HCT116 (cell line): ENCODE results near the gene DNASE2. TPM values are rescaled to one million over a fixed set of nuclear protein-coding genes. Genes with fewer than 3 reads are reported as not detected.

Source experiments
- ATAC-seq: fragments of 200-7000 bp; cut with Tn5 transposase; 2 replicates; pipeline ENCODE4 v1.9.1; 2020; ENCODE audit warnings: mild to moderate bottlenecking, moderate library complexity
- BruUV-seq: library from RNA; stranded (reverse); fragments of 400-500 nt; replicated peaks from 2 replicates; lab custom pipeline; 2021; lab: Mats Ljungman, UMichigan
- CTCF ChIA-PET: fragments of 300-600 bp; sonication (Branson Sonifier 250); formaldehyde crosslinking; loops from one replicate; lab custom pipeline; 2021; ENCODE audit warnings: antibody characterized with exemption; lab: Charles Lee
- POLR2A ChIA-PET: fragments of 300-600, 350-600 bp; sonication (Branson Sonifier 250); formaldehyde crosslinking; loops from one replicate; lab custom pipeline; 2021; ENCODE audit warnings: antibody characterized with exemption; lab: Charles Lee
- RAD21 ChIA-PET, 2 experiments: fragments of 300-600 bp; sonication (Branson Sonifier 250); formaldehyde crosslinking; loops; one replicate each; lab custom pipeline; 2023; ENCODE audit warnings: low total read pairs in 2 of 2; ENCODE audit not compliant: uncharacterized antibody in 2 of 2, unreplicated experiment in 2 of 2, low non-redundant PET in 1 of 2; lab: Charles Lee
- DNase-seq: peaks from one replicate; pipeline ENCODE4 v3.0.0-alpha.2; 2010; ENCODE audit warnings: low read depth, low spot score
- H2AFZ ChIP-seq: fragments of 200-600 bp; shearing (Covaris generic), sonication (generic); 2 replicates; pipeline ENCODE4 v1.6.1; 2017; ENCODE audit warnings: low read depth, mixed run types, mixed read lengths, antibody characterized with exemption, low read length; ENCODE audit not compliant: poor library complexity, severe bottlenecking
- H3K27ac ChIP-seq: 2 replicates; pipeline ENCODE4 v1.5.1; 2012; ENCODE audit warnings: low read depth, low read length
- H3K27me3 ChIP-seq: fragments of 200-600 bp; sonication (generic); 2 replicates; pipeline ENCODE4 v1.6.1; 2016; ENCODE audit warnings: mixed run types, low read length, mixed read lengths; ENCODE audit not compliant: insufficient read depth
- H3K36me3 ChIP-seq, 2 experiments: fragments of 200-500 bp in 1 of 2; fragments of 200-600 bp in 1 of 2; sonication (Bioruptor generic) in 1 of 2; sonication (generic) in 1 of 2; 2 replicates each; pipeline versions ENCODE4 v1.5.1 to v1.6.1; 2014 to 2016; ENCODE audit warnings: low read length in 2 of 2, inconsistent platforms in 1 of 2, mixed read lengths in 1 of 2, mixed run types in 1 of 2; ENCODE audit not compliant: insufficient read depth in 2 of 2, control insufficient read depth in 1 of 2
- H3K4me1 ChIP-seq, 2 experiments: fragments of 200-600 bp in 1 of 2; sonication (generic) in 1 of 2; 2 replicates each; pipeline versions ENCODE4 v1.5.1 to v1.6.1; 2012 to 2017; ENCODE audit warnings: low read length in 2 of 2, inconsistent platforms in 1 of 2, mild to moderate bottlenecking in 1 of 2, mixed read lengths in 1 of 2, mixed run types in 1 of 2, moderate library complexity in 1 of 2; ENCODE audit not compliant: insufficient read depth in 2 of 2, control insufficient read depth in 1 of 2
- H3K4me2 ChIP-seq: fragments of 200-600 bp; sonication (generic); 2 replicates; pipeline ENCODE4 v1.6.1; 2017; ENCODE audit warnings: mixed run types, low read length, mixed read lengths
- H3K4me3 ChIP-seq, 2 experiments: fragments of 200-600 bp in 1 of 2; sonication (generic) in 1 of 2; replicated peaks in 1 of 2; 2 replicates each; pipeline ENCODE4 v1.5.1; 2011 to 2016; ENCODE audit warnings: low read length in 2 of 2, control low read depth in 1 of 2, low read depth in 1 of 2, mild to moderate bottlenecking in 1 of 2, mixed read lengths in 1 of 2, mixed run types in 1 of 2
- H3K79me2 ChIP-seq: fragments of 200-600 bp; sonication (generic); 2 replicates; pipeline ENCODE4 v1.6.1; 2017; ENCODE audit warnings: mild to moderate bottlenecking, mixed run types, low read length, moderate library complexity, mixed read lengths; ENCODE audit not compliant: insufficient read depth
- H3K9ac ChIP-seq: fragments of 200-600 bp; sonication (generic); 2 replicates; pipeline ENCODE4 v1.6.1; 2016; ENCODE audit warnings: low read length, mixed read lengths
- H3K9me2 ChIP-seq: fragments of 200-600 bp; sonication (generic), shearing (Covaris generic); 2 replicates; pipeline ENCODE4 v1.6.1; 2017; ENCODE audit warnings: mixed run types, mild to moderate bottlenecking, moderate library complexity; ENCODE audit not compliant: insufficient read depth
- H3K9me3 ChIP-seq, 2 experiments: fragments of 200-500 bp in 1 of 2; fragments of 200-600 bp in 1 of 2; sonication (Bioruptor generic) in 1 of 2; sonication (generic) in 1 of 2; 2 replicates each; pipeline ENCODE4 v1.6.1; 2014 to 2017; ENCODE audit warnings: low read length in 2 of 2, mixed read lengths in 2 of 2, inconsistent platforms in 1 of 2, low read depth in 1 of 2, mild to moderate bottlenecking in 1 of 2, mixed run types in 1 of 2, moderate library complexity in 1 of 2; ENCODE audit not compliant: control insufficient read depth in 1 of 2, insufficient read depth in 1 of 2
- H4K20me1 ChIP-seq: fragments of 200-600 bp; sonication (generic), shearing (Covaris generic); 2 replicates; pipeline ENCODE4 v1.6.1; 2017; ENCODE audit warnings: mixed run types, mild to moderate bottlenecking, moderate library complexity; ENCODE audit not compliant: insufficient read depth
- ATF3 ChIP-seq: IDR thresholded peaks from 2 replicates; pipeline ENCODE4 v1.6.1; 2012
- CEBPB ChIP-seq: IDR thresholded peaks from 2 replicates; pipeline ENCODE4 v1.6.1; 2012; ENCODE audit warnings: low read depth
- CTCF ChIP-seq, 3 experiments: fragments of 200-600 bp in 1 of 3; sonication (generic) in 1 of 3; IDR thresholded peaks in 2 of 3; conservative IDR thresholded peaks in 1 of 3; 2 replicates each; pipeline ENCODE4 v1.5.1; 2012 to 2017; ENCODE audit warnings: low read depth in 2 of 3, low read length in 2 of 3, antibody characterized with exemption in 1 of 3, borderline replicate concordance in 1 of 3, control low read depth in 1 of 3, mild to moderate bottlenecking in 1 of 3, mixed read lengths in 1 of 3, mixed run types in 1 of 3, moderate library complexity in 1 of 3; ENCODE audit not compliant: insufficient read depth in 1 of 3
- FOSL1 ChIP-seq: IDR thresholded peaks from 2 replicates; pipeline ENCODE4 v1.6.1; 2012; ENCODE audit warnings: low read depth
- MAX ChIP-seq: IDR thresholded peaks from 2 replicates; pipeline ENCODE4 v1.6.1; 2012
- POLR2A ChIP-seq: IDR thresholded peaks from 2 replicates; pipeline ENCODE4 v1.7.0; 2011; ENCODE audit warnings: borderline replicate concordance; ENCODE audit not compliant: insufficient read depth, insufficient read length; ENCODE audit errors: extremely low read depth
- POLR2AphosphoS5 ChIP-seq: IDR thresholded peaks from 2 replicates; pipeline ENCODE4 v1.6.1; 2011; ENCODE audit warnings: mild to moderate bottlenecking, low read depth, low read length, moderate library complexity
- RAD21 ChIP-seq: IDR thresholded peaks from 2 replicates; pipeline ENCODE4 v1.6.1; 2012; ENCODE audit warnings: low read depth, mild to moderate bottlenecking
- REST ChIP-seq: IDR thresholded peaks from 2 replicates; pipeline ENCODE4 v1.6.1; 2012; ENCODE audit warnings: low read depth
- SP1 ChIP-seq: IDR thresholded peaks from 2 replicates; pipeline ENCODE4 v1.6.1; 2012; ENCODE audit warnings: low read depth
- TCF7L2 ChIP-seq: IDR thresholded peaks from 2 replicates; pipeline ENCODE4 v1.7.0; 2011; ENCODE audit warnings: borderline replicate concordance, inconsistent platforms; ENCODE audit not compliant: insufficient read depth, insufficient read length; ENCODE audit errors: extremely low read depth
- ZBTB33 ChIP-seq: IDR thresholded peaks from 2 replicates; pipeline ENCODE4 v1.6.1; 2011; ENCODE audit warnings: mild to moderate bottlenecking, low read length, moderate library complexity; ENCODE audit not compliant: insufficient replicate concordance; ENCODE audit errors: extremely low read depth
- ZFX ChIP-seq: fragments of 450-650 bp; IDR thresholded peaks from 2 replicates; pipeline ENCODE4 v1.6.1; 2017
- intact Hi-C: fragments of 100-400 bp; cut with micrococcal nuclease; formaldehyde crosslinking; loops from 2 replicates; pipeline ENCODE4 v1.10.0; 2022
- total RNA-seq: library from RNA; stranded (reverse); gene quantifications from one replicate; pipeline ENCODE4 v1.2.1, GENCODE V29; 2021; ENCODE audit not compliant: unreplicated experiment

The DNASE2 gene
- total RNA-seq, 1 experiment from 2014 or later = 36.6 TPM

GRCh38 chr19:12884627-12884925 lies 3.3 kb upstream of the DNASE2 start:
- ATAC-seq (no peak), DNase-seq (no peak)
- Histone ChIP-seq H4K20me1 (no peaks in the 10 kb centered on the region), H3K36me3 (no peaks in the 10 kb centered on the region), H3K9me2 (no peaks in the 10 kb centered on the region), H3K27me3 (no peaks in the 10 kb centered on the region), H3K9ac (no peak overlapping the region), H2AFZ (no peak overlapping the region), H3K4me1 (peaks cover 6 to 15% of the 10 kb centered on the region in 2 experiments; a peak in 3 of 4 replicates), H3K79me2 (no peaks in the 10 kb centered on the region), H3K9me3 (peaks cover 0 to 14% of the 10 kb centered on the region in 2 experiments; a peak in 2 of 4 replicates), H3K4me2 (no peak overlapping the region), H3K4me3 (no peak overlapping the region), H3K27ac (no peak overlapping the region)
- intact Hi-C loops = no loop called here
- POLR2A ChIA-PET = no interaction called here
- BruUV-seq = no TSS peak
- CTCF ChIA-PET = no interaction called here
- RAD21 ChIA-PET = no interaction called here
- TF ChIP-seq POLR2A = no peak
- TF ChIP-seq RAD21 = no peak
- no peak for TF ChIP-seq SP1
- no peak for TF ChIP-seq CEBPB
- TF ChIP-seq ZFX = no peak
- no peak for TF ChIP-seq FOSL1
- TF ChIP-seq CTCF (IDR thresholded peaks at IDR 0.05 in 2 of 3, conservative IDR thresholded peaks at IDR 0.05 in 1 of 3; ENCODE audit: borderline replicate concordance in 1 of 3, insufficient read depth in 1 of 3, low read depth in 2 of 3, low read length in 2 of 3) = no peak
- no peak for TF ChIP-seq REST
- TF ChIP-seq POLR2AphosphoS5 = no peak
- no peak for TF ChIP-seq ATF3
- TF ChIP-seq ZBTB33 = no peak
- no peak for TF ChIP-seq MAX
- TF ChIP-seq TCF7L2 = no peak
